HepG2 (cell line): Measurements from ENCODE around the gene ZNF488. TPM values are rescaled to one million over a fixed set of nuclear protein-coding genes. Genes with fewer than 3 reads are reported as not detected.

Experiments used
- ATAC-seq: fragments of 200-7000 bp; cut with Tn5 transposase; 3 replicates; pipeline ENCODE4 v1.9.1; 2020; ENCODE audit warnings: mild to moderate bottlenecking, moderate library complexity
- BruUV-seq: library from RNA; stranded (reverse); fragments of 400-500 nt; replicated peaks from 2 replicates; lab custom pipeline; 2021; lab: Mats Ljungman, UMichigan
- CTCF ChIA-PET: fragments of 300-600 bp; formaldehyde crosslinking; extraction: SDS; loops from one replicate; lab custom pipeline; 2021; ENCODE audit warnings: low total read pairs, inconsistent platforms, low intra/inter-chr PET ratio; lab: Yijun Ruan, JAX
- POLR2A ChIA-PET: fragments of 350-600 bp; sonication (Branson Sonifier 250); formaldehyde crosslinking; loops from one replicate; lab custom pipeline; 2020; ENCODE audit warnings: antibody characterized with exemption, inconsistent platforms; lab: Yijun Ruan, JAX
- DNase-seq: peaks from one replicate; pipeline ENCODE4 v3.0.0-alpha.2; 2015; ENCODE audit warnings: low spot score
- FAIRE-seq: peaks from 3 replicates; lab custom pipeline; 2011; peaks lifted over from hg19 to GRCh38; lab: Jason Lieb, UNC
- H2AFZ ChIP-seq: one replicate; pipeline ENCODE4 v1.6.1; 2011; ENCODE audit warnings: low read length, inconsistent platforms
- H3K27ac ChIP-seq: fragments of 300-600 bp; 3 replicates; pipeline ENCODE4 v1.8.0; 2011; ENCODE audit warnings: mixed run types, mild to moderate bottlenecking, mixed read lengths, low read length, inconsistent platforms; ENCODE audit not compliant: insufficient read depth; ENCODE audit errors: extremely low read length
- H3K27me3 ChIP-seq, 2 experiments: fragments of 200-600 bp in 1 of 2; 2 replicates in 1 of 2; 3 replicates in 1 of 2; pipeline versions ENCODE4 v1.6.0 to v1.8.0; 2011; ENCODE audit warnings: low read length in 2 of 2, mild to moderate bottlenecking in 2 of 2, moderate library complexity in 2 of 2, inconsistent platforms in 1 of 2; ENCODE audit not compliant: insufficient read depth in 2 of 2, control insufficient read depth in 1 of 2
- H3K36me3 ChIP-seq, 2 experiments: fragments of 200-600 bp in 1 of 2; replicated peaks in 1 of 2; 2 replicates in 1 of 2; 3 replicates in 1 of 2; pipeline versions ENCODE4 v1.5.1 to v1.8.0; 2011; ENCODE audit warnings: low read length in 2 of 2, inconsistent platforms in 1 of 2; ENCODE audit not compliant: insufficient read depth in 2 of 2, control insufficient read depth in 1 of 2
- H3K4me1 ChIP-seq: 2 replicates; pipeline ENCODE4 v1.5.1; 2012; ENCODE audit warnings: low read length, inconsistent platforms; ENCODE audit not compliant: insufficient read depth
- H3K4me2 ChIP-seq: 2 replicates; pipeline ENCODE4 v1.6.0; 2011; ENCODE audit warnings: low read depth, low read length, inconsistent platforms
- H3K4me3 ChIP-seq, 3 experiments: fragments of 200-600 bp in 1 of 3; sonication (generic), shearing (Covaris generic) in 1 of 3; replicated peaks in 1 of 3; 2 replicates each; pipeline ENCODE4 v1.5.1; 2011 to 2016; ENCODE audit warnings: low read length in 3 of 3, inconsistent platforms in 2 of 3, low read depth in 2 of 3, mild to moderate bottlenecking in 2 of 3, control low read depth in 1 of 3, mixed read lengths in 1 of 3; ENCODE audit not compliant: insufficient read depth in 1 of 3
- H3K79me2 ChIP-seq: one replicate; pipeline ENCODE4 v1.6.1; 2011; ENCODE audit warnings: low read length, inconsistent platforms; ENCODE audit not compliant: insufficient read depth
- H3K9ac ChIP-seq: 2 replicates; pipeline ENCODE4 v1.6.0; 2011; ENCODE audit warnings: mild to moderate bottlenecking, low read depth, low read length, inconsistent platforms; ENCODE audit not compliant: insufficient read depth
- H3K9me3 ChIP-seq: 2 replicates; pipeline ENCODE4 v1.5.1; 2012; ENCODE audit warnings: mild to moderate bottlenecking, low read length
- H4K20me1 ChIP-seq: 2 replicates; pipeline ENCODE4 v1.6.0; 2011; ENCODE audit warnings: inconsistent platforms, mild to moderate bottlenecking, low read length, moderate library complexity; ENCODE audit not compliant: insufficient read depth
- NR2F6 ChIP-seq, 2 experiments: IDR thresholded peaks; 2 replicates each; pipeline ENCODE4 v1.6.1; 2016; ENCODE audit warnings: antibody characterized with exemption in 1 of 2, mild to moderate bottlenecking in 1 of 2
- STAG1 ChIP-seq: sonication (generic); formaldehyde crosslinking; IDR thresholded peaks from 2 replicates; pipeline ENCODE4 v1.4.0; 2020; ENCODE audit warnings: missing genetic modification reagents
- TP53 ChIP-seq: sonication (generic); formaldehyde crosslinking; conservative IDR thresholded peaks from 2 replicates; pipeline ENCODE4 v1.4.0; 2020; ENCODE audit warnings: missing genetic modification reagents
- ZNF556 ChIP-seq: sonication (generic); formaldehyde crosslinking; IDR thresholded peaks from 2 replicates; pipeline ENCODE4 v1.4.0; 2020; ENCODE audit warnings: mild to moderate bottlenecking, missing genetic modification reagents, borderline replicate concordance
- WGBS: methylation state at CpG from one replicate; pipeline ENCODE4 v1.1.6; 2017; ENCODE audit warnings: low lambda C conversion rate; 5-methylcytosine and 5-hydroxymethylcytosine counted together
- in situ Hi-C: cut with HindIII; loops from 2 replicates; pipeline ENCODE4 v1.10.0; 2017; ENCODE audit warnings: low pct_unique_long_range_greater_than_20kb; ENCODE audit not compliant: extremely low pct_ligation_motif_present
- intact Hi-C: fragments of 100-400 bp; cut with micrococcal nuclease; formaldehyde crosslinking; loops from one replicate; pipeline ENCODE4 v1.10.0; 2022; ENCODE audit not compliant: unreplicated experiment
- polyA plus RNA-seq, 8 experiments: library from polyadenylated mRNA; depleted of rRNA in 3 of 8; stranded (reverse) in 7 of 8; unstranded in 1 of 8; fragments of >200 nt; fragmentation: Illumina TruSeq in 4 of 8; extraction: Trizol in 4 of 8; gene quantifications; 2 replicates each; pipeline versions ENCODE4 v1.2.1 to v1.2.3, GENCODE V29; 2011 to 2016; ENCODE audit warnings: low read depth in 4 of 8, missing spikeins in 1 of 8, mixed read lengths in 1 of 8; ENCODE audit not compliant: insufficient read depth in 1 of 8
- total RNA-seq, 5 experiments: library from RNA; depleted of rRNA; stranded (reverse); fragments of >200 nt; fragmentation: Illumina TruSeq; extraction: Trizol; gene quantifications; 2 replicates each; pipeline ENCODE4 v1.2.3, GENCODE V29; 2016; ENCODE audit warnings: low read depth in 1 of 5
- TF ChIP-seq, protein P1 (sequence below): sonication (generic); formaldehyde crosslinking; IDR thresholded peaks from 2 replicates; pipeline ENCODE4 v1.9.0; 2021; ENCODE audit warnings: missing genetic modification reagents, mild to moderate bottlenecking, borderline replicate concordance
- TF ChIP-seq, protein P2 (sequence below): sonication (generic); formaldehyde crosslinking; IDR thresholded peaks from 2 replicates; pipeline ENCODE4 v1.5.1; 2020; ENCODE audit warnings: mild to moderate bottlenecking, missing genetic modification reagents, moderate library complexity
- TF ChIP-seq, protein P3 (sequence below): sonication (generic); formaldehyde crosslinking; IDR thresholded peaks from 2 replicates; pipeline ENCODE4 v1.4.0; 2020; ENCODE audit warnings: missing genetic modification reagents
- TF ChIP-seq, protein P4 (sequence below): sonication (generic); formaldehyde crosslinking; IDR thresholded peaks from 2 replicates; pipeline ENCODE4 v1.5.0; 2020; ENCODE audit warnings: mild to moderate bottlenecking, missing genetic modification reagents, moderate library complexity
- TF ChIP-seq, protein P5 (sequence below): fragments of 450-650 bp; IDR thresholded peaks from 2 replicates; pipeline ENCODE4 v1.6.1; 2017

Gene ZNF488
- total and polyA plus RNA-seq, 2 of the 13 experiments (the other 11 are each of a cell fraction or from before 2014, with no cell fraction given): 0.13 to 0.15 TPM

DNA sequence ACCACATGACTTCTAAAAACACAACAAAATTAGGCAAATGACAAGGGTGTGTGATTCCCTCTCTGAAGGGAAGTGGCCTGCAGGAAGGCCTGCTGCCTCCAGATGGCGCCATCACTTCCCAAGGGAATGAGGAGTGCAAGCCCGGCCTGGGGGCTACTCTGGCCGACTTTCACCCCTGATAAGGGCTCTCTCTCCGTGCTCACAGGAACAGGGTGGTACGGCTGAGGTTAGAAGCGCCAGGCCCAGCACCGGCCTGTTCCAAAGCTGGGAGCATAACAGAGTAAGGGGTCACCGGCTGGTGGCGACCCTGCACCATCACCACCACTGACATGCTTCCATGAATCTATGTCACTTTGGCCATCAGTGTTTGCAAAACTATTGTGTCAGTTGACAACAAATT lies 22.8 kb downstream of the ZNF488 start:
- 0% methylated on average over 2 of the region's 9 CpGs for WGBS
- CTCF ChIA-PET: no interaction called here
- no peaks in the 10 kb centered on the region for H3K79me2 ChIP-seq
- intact Hi-C loops: no loop called here
- FAIRE-seq: no peak
- peak; percentile 74 for ATAC-seq
- H3K4me1 ChIP-seq: peaks cover 10% of the 10 kb centered on the region; the same call in 1 of the 2 replicates
- no peak overlapping the region for H3K27ac ChIP-seq
- DNase-seq: peak; percentile 10
- POLR2A ChIA-PET: no interaction called here
- no peak overlapping the region for H3K4me2 ChIP-seq
- no TSS peak for BruUV-seq
- no peak overlapping the region for H3K9ac ChIP-seq
- in situ Hi-C loops: no loop called here
- H3K4me3 ChIP-seq: no peak overlapping the region
- no peaks in the 10 kb centered on the region for H3K36me3 ChIP-seq
- no peak for TF ChIP-seq ZNF556 (CRISPR knock-in tag)
- TF ChIP-seq, protein P1, sequence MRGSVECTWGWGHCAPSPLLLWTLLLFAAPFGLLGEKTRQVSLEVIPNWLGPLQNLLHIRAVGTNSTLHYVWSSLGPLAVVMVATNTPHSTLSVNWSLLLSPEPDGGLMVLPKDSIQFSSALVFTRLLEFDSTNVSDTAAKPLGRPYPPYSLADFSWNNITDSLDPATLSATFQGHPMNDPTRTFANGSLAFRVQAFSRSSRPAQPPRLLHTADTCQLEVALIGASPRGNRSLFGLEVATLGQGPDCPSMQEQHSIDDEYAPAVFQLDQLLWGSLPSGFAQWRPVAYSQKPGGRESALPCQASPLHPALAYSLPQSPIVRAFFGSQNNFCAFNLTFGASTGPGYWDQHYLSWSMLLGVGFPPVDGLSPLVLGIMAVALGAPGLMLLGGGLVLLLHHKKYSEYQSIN: no peak
- peak; percentile 55 for TF ChIP-seq STAG1 (CRISPR knock-in tag)
- TF ChIP-seq, protein P2, sequence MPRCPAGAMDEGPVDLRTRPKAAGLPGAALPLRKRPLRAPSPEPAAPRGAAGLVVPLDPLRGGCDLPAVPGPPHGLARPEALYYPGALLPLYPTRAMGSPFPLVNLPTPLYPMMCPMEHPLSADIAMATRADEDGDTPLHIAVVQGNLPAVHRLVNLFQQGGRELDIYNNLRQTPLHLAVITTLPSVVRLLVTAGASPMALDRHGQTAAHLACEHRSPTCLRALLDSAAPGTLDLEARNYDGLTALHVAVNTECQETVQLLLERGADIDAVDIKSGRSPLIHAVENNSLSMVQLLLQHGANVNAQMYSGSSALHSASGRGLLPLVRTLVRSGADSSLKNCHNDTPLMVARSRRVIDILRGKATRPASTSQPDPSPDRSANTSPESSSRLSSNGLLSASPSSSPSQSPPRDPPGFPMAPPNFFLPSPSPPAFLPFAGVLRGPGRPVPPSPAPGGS (CRISPR knock-in tag): 0 out of 2 replicates have a peak, but pooled peaks have one; percentile 29
- TF ChIP-seq, protein P3, sequence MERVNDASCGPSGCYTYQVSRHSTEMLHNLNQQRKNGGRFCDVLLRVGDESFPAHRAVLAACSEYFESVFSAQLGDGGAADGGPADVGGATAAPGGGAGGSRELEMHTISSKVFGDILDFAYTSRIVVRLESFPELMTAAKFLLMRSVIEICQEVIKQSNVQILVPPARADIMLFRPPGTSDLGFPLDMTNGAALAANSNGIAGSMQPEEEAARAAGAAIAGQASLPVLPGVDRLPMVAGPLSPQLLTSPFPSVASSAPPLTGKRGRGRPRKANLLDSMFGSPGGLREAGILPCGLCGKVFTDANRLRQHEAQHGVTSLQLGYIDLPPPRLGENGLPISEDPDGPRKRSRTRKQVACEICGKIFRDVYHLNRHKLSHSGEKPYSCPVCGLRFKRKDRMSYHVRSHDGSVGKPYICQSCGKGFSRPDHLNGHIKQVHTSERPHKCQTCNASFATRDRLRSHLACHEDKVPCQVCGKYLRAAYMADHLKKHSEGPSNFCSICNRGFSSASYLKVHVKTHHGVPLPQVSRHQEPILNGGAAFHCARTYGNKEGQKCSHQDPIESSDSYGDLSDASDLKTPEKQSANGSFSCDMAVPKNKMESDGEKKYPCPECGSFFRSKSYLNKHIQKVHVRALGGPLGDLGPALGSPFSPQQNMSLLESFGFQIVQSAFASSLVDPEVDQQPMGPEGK (CRISPR knock-in tag): peak; percentile 20; the same call in 1 of the 2 replicates
- TF ChIP-seq, protein P4, sequence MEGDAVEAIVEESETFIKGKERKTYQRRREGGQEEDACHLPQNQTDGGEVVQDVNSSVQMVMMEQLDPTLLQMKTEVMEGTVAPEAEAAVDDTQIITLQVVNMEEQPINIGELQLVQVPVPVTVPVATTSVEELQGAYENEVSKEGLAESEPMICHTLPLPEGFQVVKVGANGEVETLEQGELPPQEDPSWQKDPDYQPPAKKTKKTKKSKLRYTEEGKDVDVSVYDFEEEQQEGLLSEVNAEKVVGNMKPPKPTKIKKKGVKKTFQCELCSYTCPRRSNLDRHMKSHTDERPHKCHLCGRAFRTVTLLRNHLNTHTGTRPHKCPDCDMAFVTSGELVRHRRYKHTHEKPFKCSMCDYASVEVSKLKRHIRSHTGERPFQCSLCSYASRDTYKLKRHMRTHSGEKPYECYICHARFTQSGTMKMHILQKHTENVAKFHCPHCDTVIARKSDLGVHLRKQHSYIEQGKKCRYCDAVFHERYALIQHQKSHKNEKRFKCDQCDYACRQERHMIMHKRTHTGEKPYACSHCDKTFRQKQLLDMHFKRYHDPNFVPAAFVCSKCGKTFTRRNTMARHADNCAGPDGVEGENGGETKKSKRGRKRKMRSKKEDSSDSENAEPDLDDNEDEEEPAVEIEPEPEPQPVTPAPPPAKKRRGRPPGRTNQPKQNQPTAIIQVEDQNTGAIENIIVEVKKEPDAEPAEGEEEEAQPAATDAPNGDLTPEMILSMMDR (CRISPR knock-in tag): peak; percentile 76
- TF ChIP-seq TP53 (CRISPR knock-in tag): no peak
- no peak for TF ChIP-seq NR2F6 (IDR thresholded peaks at IDR 0.05)
- no peak for TF ChIP-seq NR2F6 (CRISPR knock-in tag; IDR thresholded peaks at IDR 0.05)
- TF ChIP-seq, protein P5, sequence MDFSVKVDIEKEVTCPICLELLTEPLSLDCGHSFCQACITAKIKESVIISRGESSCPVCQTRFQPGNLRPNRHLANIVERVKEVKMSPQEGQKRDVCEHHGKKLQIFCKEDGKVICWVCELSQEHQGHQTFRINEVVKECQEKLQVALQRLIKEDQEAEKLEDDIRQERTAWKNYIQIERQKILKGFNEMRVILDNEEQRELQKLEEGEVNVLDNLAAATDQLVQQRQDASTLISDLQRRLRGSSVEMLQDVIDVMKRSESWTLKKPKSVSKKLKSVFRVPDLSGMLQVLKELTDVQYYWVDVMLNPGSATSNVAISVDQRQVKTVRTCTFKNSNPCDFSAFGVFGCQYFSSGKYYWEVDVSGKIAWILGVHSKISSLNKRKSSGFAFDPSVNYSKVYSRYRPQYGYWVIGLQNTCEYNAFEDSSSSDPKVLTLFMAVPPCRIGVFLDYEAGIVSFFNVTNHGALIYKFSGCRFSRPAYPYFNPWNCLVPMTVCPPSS: no peak
- TF ChIP-seq, all 625 proteins: peak for 4
- H4K20me1 ChIP-seq: no peaks in the 10 kb centered on the region
- no peak overlapping the region for H2AFZ ChIP-seq
- H3K27me3 ChIP-seq: no peaks in the 10 kb centered on the region; a peak in 2 of 5 replicates
- H3K9me3 ChIP-seq: no peaks in the 10 kb centered on the region
